Kidney (tissue), 14 donors: Measurements from ENCODE around the gene RGS17. TPM values are rescaled to one million over a fixed set of nuclear protein-coding genes. Genes with fewer than 3 reads are reported as not detected.
"Not testable (repeated sequence)": the region's sequence is repeated elsewhere in the genome, so short reads cannot be mapped to it uniquely, and the experiment has no call there.

Source experiments
- DNase-seq, 5 donors: peaks; one replicate each; pipeline ENCODE4 v3.0.0-alpha.2; 2013 to 2020
- FAIRE-seq: peaks from 2 replicates; lab custom pipeline; 2012; peaks lifted over from hg19 to GRCh38; lab: Jason Lieb, UNC
- H3K27ac ChIP-seq, 2 donors: one replicate each; pipeline ENCODE4 v1.7.0; 2013; ENCODE audit warnings: low read depth in 2 of 2, low read length in 2 of 2, inconsistent platforms in 1 of 2
- H3K27me3 ChIP-seq: one replicate; pipeline ENCODE4 v1.7.1; 2013; ENCODE audit warnings: low read length, inconsistent platforms; ENCODE audit not compliant: control insufficient read depth, insufficient read depth
- H3K36me3 ChIP-seq, 3 donors: one replicate each; pipeline versions ENCODE4 v1.7.0 to v1.7.1; 2013; ENCODE audit warnings: low read length in 3 of 3, control low read depth in 1 of 3, inconsistent platforms in 1 of 3; ENCODE audit not compliant: insufficient read depth in 3 of 3, control insufficient read depth in 2 of 3
- H3K4me1 ChIP-seq, 3 donors: one replicate each; pipeline versions ENCODE4 v1.7.0 to v1.7.1; 2013; ENCODE audit warnings: low read length in 3 of 3, inconsistent platforms in 1 of 3, low read depth in 1 of 3; ENCODE audit not compliant: control insufficient read depth in 2 of 3, insufficient read depth in 2 of 3
- H3K4me3 ChIP-seq, 3 donors: one replicate each; pipeline versions ENCODE4 v1.7.0 to v1.8.1; 2013; ENCODE audit warnings: low read length in 3 of 3, control low read depth in 1 of 3, inconsistent platforms in 1 of 3
- H3K9ac ChIP-seq, 3 donors: one replicate each; pipeline versions ENCODE4 v1.7.0 to v1.7.1; 2013; ENCODE audit warnings: low read length in 3 of 3, control low read depth in 1 of 3, inconsistent platforms in 1 of 3
- H3K9me3 ChIP-seq, 3 donors: one replicate each; pipeline versions ENCODE4 v1.7.0 to v1.7.1; 2013; ENCODE audit warnings: low read length in 3 of 3, control low read depth in 1 of 3, inconsistent platforms in 1 of 3; ENCODE audit not compliant: control insufficient read depth in 2 of 3, insufficient read depth in 1 of 3
- intact Hi-C: fragments of 100-400 bp; cut with DNase I; formaldehyde crosslinking; loops from one replicate; pipeline ENCODE4 v1.11.1; 2022
- polyA plus RNA-seq: library from polyadenylated mRNA; stranded (reverse); fragments of 350-450 nt; fragmentation: Illumina TruSeq; extraction: RNeasy Lipid Tissue Mini Kit (QIAGEN cat#74804); gene quantifications from one replicate; pipeline ENCODE4 v1.2.3, GENCODE V29; 2014; ENCODE audit warnings: low read depth, low replicate concordance; ENCODE audit not compliant: insufficient read depth
- total RNA-seq: library from RNA; stranded (reverse); fragmentation: NEBNext Ultra II Directional; extraction: Animal tissue kit (Norgen Biotek cat#: 25700); gene quantifications from one replicate; pipeline ENCODE4 v1.2.1, GENCODE V29; 2021
- TF ChIP-seq, protein P1 (sequence below): IDR thresholded peaks from 3 replicates; pipeline ENCODE4 v1.5.1; 2012; ENCODE audit warnings: mild to moderate bottlenecking, moderate library complexity, borderline replicate concordance; ENCODE audit not compliant: insufficient read depth; ENCODE audit errors: extremely low read depth
- donor health status: control.
- donor health status: control.
- donor health status: control.
- donor health status: control.
- donor health status: control.
- donor health status: DM: yes; HTN: yes; CAD: no.
- donor health status: Normal renal cell carcinoma (clear cell type).

The RGS17 gene
- total and polyA plus RNA-seq, 2 donors from 2014 or later, result 0.28 TPM; not detected in 1

- H3K4me1 ChIP-seq, result no peaks in the 10 kb centered on the region
Observed at GRCh38 chr6:152975204-152975915, 155.7 kb downstream of the RGS17 start.

GRCh38 chr6:152973916-152974315 lies 157.2 kb downstream of the RGS17 start:
- no peak for FAIRE-seq
- intact Hi-C loops, result no loop called here
- no peak for DNase-seq
- Histone ChIP-seq H3K4me1 (no peaks in the 10 kb centered on the region), H3K9me3 (no peaks in the 10 kb centered on the region), H3K27me3 (no peaks in the 10 kb centered on the region), H3K27ac (no peak overlapping the region), H3K4me3 (no peak overlapping the region), H3K36me3 (peaks cover 0 to 16% (median 2%) of the 10 kb centered on the region in 3 donors), H3K9ac (no peak overlapping the region)
- TF ChIP-seq, protein P1, sequence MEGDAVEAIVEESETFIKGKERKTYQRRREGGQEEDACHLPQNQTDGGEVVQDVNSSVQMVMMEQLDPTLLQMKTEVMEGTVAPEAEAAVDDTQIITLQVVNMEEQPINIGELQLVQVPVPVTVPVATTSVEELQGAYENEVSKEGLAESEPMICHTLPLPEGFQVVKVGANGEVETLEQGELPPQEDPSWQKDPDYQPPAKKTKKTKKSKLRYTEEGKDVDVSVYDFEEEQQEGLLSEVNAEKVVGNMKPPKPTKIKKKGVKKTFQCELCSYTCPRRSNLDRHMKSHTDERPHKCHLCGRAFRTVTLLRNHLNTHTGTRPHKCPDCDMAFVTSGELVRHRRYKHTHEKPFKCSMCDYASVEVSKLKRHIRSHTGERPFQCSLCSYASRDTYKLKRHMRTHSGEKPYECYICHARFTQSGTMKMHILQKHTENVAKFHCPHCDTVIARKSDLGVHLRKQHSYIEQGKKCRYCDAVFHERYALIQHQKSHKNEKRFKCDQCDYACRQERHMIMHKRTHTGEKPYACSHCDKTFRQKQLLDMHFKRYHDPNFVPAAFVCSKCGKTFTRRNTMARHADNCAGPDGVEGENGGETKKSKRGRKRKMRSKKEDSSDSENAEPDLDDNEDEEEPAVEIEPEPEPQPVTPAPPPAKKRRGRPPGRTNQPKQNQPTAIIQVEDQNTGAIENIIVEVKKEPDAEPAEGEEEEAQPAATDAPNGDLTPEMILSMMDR, result no peak

More at GRCh38 chr6:152975204-152975915, 155.7 kb downstream of the RGS17 start:
- TF ChIP-seq, protein P1, result no peak
- H3K36me3 ChIP-seq, result peaks cover 0 to 16% (median 2%) of the 10 kb centered on the region in 3 donors
- H3K27me3 ChIP-seq, result no peaks in the 10 kb centered on the region
- H3K9me3 ChIP-seq, result no peaks in the 10 kb centered on the region
- DNase-seq (no peak), FAIRE-seq (no peak)
- intact Hi-C loops, result no loop called here
- H3K4me3 ChIP-seq, result no peak overlapping the region
- H3K27ac ChIP-seq, result no peak overlapping the region
- no peak overlapping the region for H3K9ac ChIP-seq

- TF ChIP-seq, protein P1, result no peak
- Histone ChIP-seq H3K4me1 (no peaks in the 10 kb centered on the region), H3K27ac (no peak overlapping the region), H3K9ac (no peak overlapping the region), H3K27me3 (no peaks in the 10 kb centered on the region), H3K9me3 (no peaks in the 10 kb centered on the region), H3K4me3 (no peak overlapping the region), H3K36me3 (peaks cover 0 to 13% (median 2%) of the 10 kb centered on the region in 3 donors)
- intact Hi-C loops, result no loop called here
- no peak for FAIRE-seq
- no peak for DNase-seq
Observed at GRCh38 chr6:152969688-152970418, 161.2 kb downstream of the RGS17 start.

DNA sequence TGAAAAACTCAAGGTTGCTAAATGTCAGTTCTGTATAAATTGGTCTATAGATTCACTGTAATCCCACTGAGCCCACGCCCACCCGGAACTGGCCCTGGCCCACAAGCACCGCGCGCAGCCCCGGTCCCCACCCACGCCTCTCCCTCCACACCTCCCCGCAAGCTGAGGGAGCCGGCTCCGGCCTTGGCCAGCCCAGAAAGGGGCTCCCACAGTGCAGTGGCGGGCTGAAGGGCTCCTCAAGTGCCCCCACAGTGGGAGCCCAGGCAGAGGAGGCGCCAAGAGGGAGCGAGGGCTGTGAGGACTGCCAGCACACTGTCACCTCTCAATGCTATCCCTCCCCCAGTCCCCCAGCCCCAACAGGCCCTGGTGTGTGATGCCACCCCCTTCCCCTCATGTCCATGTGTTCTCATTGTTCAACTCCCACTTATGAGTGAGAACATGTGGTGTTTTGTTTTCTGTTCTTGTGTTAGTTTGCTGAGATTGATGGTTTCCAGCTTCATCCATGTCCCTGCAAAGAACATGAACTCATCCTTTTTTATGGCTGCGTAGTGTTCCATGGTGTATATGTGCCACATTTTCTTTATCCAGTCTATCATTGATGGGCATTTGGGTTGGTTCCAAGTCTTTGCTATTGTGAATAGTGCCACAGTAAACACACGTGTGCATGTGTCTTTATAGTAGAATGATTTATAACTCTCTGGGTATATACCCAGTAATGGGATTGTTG lies 164.8 kb downstream of the RGS17 start:
- H3K9ac ChIP-seq, H3K36me3 ChIP-seq, H3K27me3 ChIP-seq, intact Hi-C loops, H3K9me3 ChIP-seq, H3K4me3 ChIP-seq, H3K4me1 ChIP-seq, FAIRE-seq, DNase-seq, H3K27ac ChIP-seq: not testable (repeated sequence)
